ENCODE data around the gene CD8B.
"Not testable (repeated sequence)": the region's sequence is repeated elsewhere in the genome, so short reads cannot be mapped to it uniquely, and the experiment has no call there.

CD8B gene

DNA sequence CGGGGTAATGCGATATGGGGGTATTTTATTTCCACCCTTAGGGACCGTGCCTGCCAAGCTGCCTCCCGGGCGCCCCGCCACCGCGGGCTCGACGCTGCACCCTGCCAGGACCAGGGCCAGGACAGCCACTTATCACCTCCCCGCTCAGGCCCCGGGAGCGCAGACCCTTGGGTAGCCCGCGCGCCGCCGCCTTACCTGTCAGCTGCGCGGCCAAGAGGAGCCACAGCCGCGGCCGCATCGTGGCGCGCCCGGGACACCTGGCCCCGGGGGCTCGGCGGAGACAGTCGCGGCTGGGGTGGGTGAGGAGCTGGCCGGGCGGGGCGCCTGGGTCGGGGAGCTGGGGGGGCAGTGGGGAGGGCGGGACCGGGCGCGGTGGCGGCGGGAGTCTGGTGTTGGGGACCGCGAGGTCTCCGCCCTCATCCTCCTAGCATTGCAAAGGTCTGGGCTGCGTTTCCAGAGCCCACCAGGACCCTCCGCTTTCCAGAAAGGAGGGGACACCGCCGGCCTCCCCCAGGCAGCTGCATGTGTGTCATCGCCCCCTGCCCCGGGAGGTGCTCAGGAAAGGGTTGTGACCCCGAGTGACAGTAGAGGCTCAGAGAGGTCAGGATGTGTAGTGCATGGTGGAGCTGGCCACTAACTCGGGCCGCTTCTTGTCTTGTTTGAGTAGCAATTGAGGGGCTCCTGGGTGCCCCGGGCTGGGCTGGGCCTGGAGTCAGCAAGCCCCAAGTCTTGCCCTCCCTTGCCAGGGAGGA, at the start of gene CD8B:
TSS of gene CD8B (minus strand) at position 259 of the 752 bp plus-strand sequence. CDS start at position 238, 21 bp downstream.
- not testable (repeated sequence) for H3K27ac Mint-ChIP-seq; H3K36me3 Mint-ChIP-seq (ENCODE audit: low read depth); H3K4me1 Mint-ChIP-seq (ENCODE audit: low read depth); H3K4me3 Mint-ChIP-seq; H3K9me3 Mint-ChIP-seq
- H3K27me3 Mint-ChIP-seq (ENCODE audit: low read depth): peaks cover 12% of the 10 kb centered on the region

GRCh38 chr2:86905868-86906267, 44.2 kb upstream of the CD8B start:
- not testable (repeated sequence) for H3K9me3 Mint-ChIP-seq; H3K4me1 Mint-ChIP-seq (ENCODE audit: low read depth); H3K4me3 Mint-ChIP-seq; H3K36me3 Mint-ChIP-seq (ENCODE audit: low read depth); H3K27me3 Mint-ChIP-seq (ENCODE audit: low read depth); H3K27ac Mint-ChIP-seq

DNA sequence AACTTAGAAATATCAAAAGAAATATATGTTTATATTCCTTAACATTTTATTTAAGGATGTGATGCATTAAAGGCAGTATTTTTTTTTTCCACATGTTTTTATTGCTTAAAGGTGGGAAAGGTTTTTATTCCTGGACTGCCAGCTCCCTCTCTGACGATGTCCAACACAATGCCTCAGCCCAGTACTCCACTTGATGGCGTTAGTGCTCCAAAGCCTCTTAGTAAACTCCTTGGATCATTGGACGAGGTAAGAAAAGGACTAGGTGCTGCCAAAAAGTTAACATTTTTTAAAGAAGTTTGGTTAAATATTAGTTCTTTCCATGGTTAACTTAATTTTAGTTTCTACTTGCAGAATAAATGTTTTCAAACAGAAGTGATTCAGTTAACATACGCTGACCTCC, 39.0 kb upstream of the CD8B start:
- H3K4me3 Mint-ChIP-seq; H3K27me3 Mint-ChIP-seq (ENCODE audit: low read depth); H3K4me1 Mint-ChIP-seq (ENCODE audit: low read depth); H3K9me3 Mint-ChIP-seq; H3K36me3 Mint-ChIP-seq (ENCODE audit: low read depth); H3K27ac Mint-ChIP-seq: not testable (repeated sequence)

DNA sequence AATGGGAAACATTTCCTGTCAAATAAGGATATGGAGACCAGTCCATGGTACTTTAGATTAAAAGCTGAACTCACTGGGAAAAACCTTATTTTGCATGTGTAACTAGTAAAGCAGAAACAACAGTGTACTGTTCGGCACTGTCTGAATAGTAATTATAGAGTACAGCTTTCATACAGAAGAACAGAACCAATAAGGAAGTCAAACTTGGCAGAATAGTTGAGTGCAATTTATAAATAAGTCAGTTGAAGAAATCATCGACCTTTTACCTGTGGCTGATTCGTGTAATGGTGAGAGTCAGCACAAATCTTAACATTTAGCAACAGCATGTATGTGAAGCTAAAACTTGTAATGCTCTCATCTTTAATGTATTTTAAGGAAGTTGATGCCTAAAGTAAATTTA, 24.3 kb upstream of the CD8B start:
- H3K27ac Mint-ChIP-seq; H3K36me3 Mint-ChIP-seq (ENCODE audit: low read depth); H3K4me1 Mint-ChIP-seq (ENCODE audit: low read depth); H3K4me3 Mint-ChIP-seq; H3K9me3 Mint-ChIP-seq: not testable (repeated sequence)
- H3K27me3 Mint-ChIP-seq (ENCODE audit: low read depth): peaks cover 13% of the 10 kb centered on the region

GRCh38 chr2:86882865-86883264, 21.2 kb upstream of the CD8B start:
- H3K27me3 Mint-ChIP-seq (ENCODE audit: low read depth): peaks cover 23% of the 10 kb centered on the region
- not testable (repeated sequence) for H3K36me3 Mint-ChIP-seq (ENCODE audit: low read depth); H3K9me3 Mint-ChIP-seq; H3K27ac Mint-ChIP-seq; H3K4me1 Mint-ChIP-seq (ENCODE audit: low read depth); H3K4me3 Mint-ChIP-seq

DNA sequence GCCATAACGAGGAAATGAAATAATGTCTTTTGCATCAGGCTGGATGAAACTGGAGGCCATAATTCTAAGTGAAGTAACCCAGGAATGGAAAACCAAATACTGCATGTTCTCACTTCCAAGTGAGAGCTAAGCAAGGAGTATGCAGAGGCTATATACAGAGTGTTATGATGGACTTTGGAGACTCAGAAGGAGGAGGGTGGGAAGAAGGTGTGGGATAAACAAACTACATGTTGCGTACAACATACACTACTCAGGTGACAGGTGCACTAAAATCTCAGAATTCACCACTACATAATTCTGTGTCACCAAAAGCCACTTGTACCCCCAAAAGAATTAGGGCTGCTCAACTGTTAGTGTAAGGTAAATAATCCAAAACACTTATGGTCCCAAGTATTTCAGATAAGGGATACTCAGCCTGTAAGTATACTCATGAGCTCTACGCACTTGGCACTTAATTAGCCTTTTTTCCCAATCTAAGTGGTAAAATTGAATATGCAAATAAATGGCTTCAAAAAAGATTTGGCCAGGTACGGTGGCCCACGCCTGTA, 20.5 kb upstream of the CD8B start:
- not testable (repeated sequence) for H3K27ac Mint-ChIP-seq; H3K4me3 Mint-ChIP-seq; H3K36me3 Mint-ChIP-seq (ENCODE audit: low read depth); H3K9me3 Mint-ChIP-seq; H3K4me1 Mint-ChIP-seq (ENCODE audit: low read depth)
- H3K27me3 Mint-ChIP-seq (ENCODE audit: low read depth): peaks cover 27% of the 10 kb centered on the region

- H3K36me3 Mint-ChIP-seq (ENCODE audit: low read depth); H3K9me3 Mint-ChIP-seq; H3K4me3 Mint-ChIP-seq; H3K27ac Mint-ChIP-seq; H3K4me1 Mint-ChIP-seq (ENCODE audit: low read depth): not testable (repeated sequence)
- H3K27me3 Mint-ChIP-seq (ENCODE audit: low read depth): peaks cover 38% of the 10 kb centered on the region
Observed at GRCh38 chr2:86878986-86879385, 17.3 kb upstream of the CD8B start.

- not testable (repeated sequence) for H3K4me3 Mint-ChIP-seq; H3K36me3 Mint-ChIP-seq (ENCODE audit: low read depth); H3K4me1 Mint-ChIP-seq (ENCODE audit: low read depth); H3K27ac Mint-ChIP-seq; H3K9me3 Mint-ChIP-seq
- peaks cover 11% of the 10 kb centered on the region for H3K27me3 Mint-ChIP-seq (ENCODE audit: low read depth)
Observed at GRCh38 chr2:86870941-86871340, 9.3 kb upstream of the CD8B start.

- not testable (repeated sequence) for H3K9me3 Mint-ChIP-seq; H3K27me3 Mint-ChIP-seq (ENCODE audit: low read depth); H3K4me1 Mint-ChIP-seq (ENCODE audit: low read depth); H3K27ac Mint-ChIP-seq; H3K4me3 Mint-ChIP-seq; H3K36me3 Mint-ChIP-seq (ENCODE audit: low read depth)
Observed at GRCh38 chr2:86868895-86869468, 7.3 kb upstream of the CD8B start.

GRCh38 chr2:86862380-86862703, 656 bp upstream of the CD8B start:
- H3K4me3 Mint-ChIP-seq, H3K27ac Mint-ChIP-seq: not testable (repeated sequence)

GRCh38 chr2:86861175-86861574, 511 bp downstream of the CD8B start:
- H3K9me3 Mint-ChIP-seq; H3K4me1 Mint-ChIP-seq (ENCODE audit: low read depth); H3K36me3 Mint-ChIP-seq (ENCODE audit: low read depth); H3K4me3 Mint-ChIP-seq; H3K27ac Mint-ChIP-seq: not testable (repeated sequence)
- H3K27me3 Mint-ChIP-seq (ENCODE audit: low read depth): peaks cover 12% of the 10 kb centered on the region

More at GRCh38 chr2:86862380-86862703, 656 bp upstream of the CD8B start:
- H3K27me3 Mint-ChIP-seq (ENCODE audit: low read depth): peaks cover 12% of the 10 kb centered on the region
- not testable (repeated sequence) for H3K36me3 Mint-ChIP-seq (ENCODE audit: low read depth); H3K4me1 Mint-ChIP-seq (ENCODE audit: low read depth); H3K9me3 Mint-ChIP-seq

DNA sequence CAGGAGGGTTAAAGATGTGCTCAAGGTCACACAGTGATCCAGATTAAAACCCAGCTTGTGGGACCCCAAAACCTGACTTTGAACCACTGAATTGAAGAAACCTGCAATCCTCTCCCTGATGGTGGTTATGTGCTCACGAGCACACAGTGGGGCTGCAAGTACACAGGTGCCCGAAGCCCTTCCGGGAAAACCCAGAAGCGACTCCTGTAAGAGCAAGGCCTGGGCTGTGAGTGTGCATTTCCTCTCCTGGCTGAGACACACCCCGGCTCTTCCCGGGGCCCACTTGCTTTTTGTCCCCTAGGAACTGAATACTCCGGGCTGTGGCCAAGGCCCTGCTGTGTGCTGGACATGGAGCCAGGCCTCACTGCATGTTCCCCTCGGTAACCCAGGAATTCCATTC, 1.1 kb downstream of the CD8B start:
- not testable (repeated sequence) for H3K27ac Mint-ChIP-seq; H3K9me3 Mint-ChIP-seq; H3K4me3 Mint-ChIP-seq; H3K36me3 Mint-ChIP-seq (ENCODE audit: low read depth); H3K4me1 Mint-ChIP-seq (ENCODE audit: low read depth)
- peaks cover 12% of the 10 kb centered on the region for H3K27me3 Mint-ChIP-seq (ENCODE audit: low read depth)

GRCh38 chr2:86857688-86858087, 4.0 kb downstream of the CD8B start:
- H3K4me3 Mint-ChIP-seq; H3K9me3 Mint-ChIP-seq; H3K27ac Mint-ChIP-seq; H3K36me3 Mint-ChIP-seq (ENCODE audit: low read depth); H3K27me3 Mint-ChIP-seq (ENCODE audit: low read depth); H3K4me1 Mint-ChIP-seq (ENCODE audit: low read depth): not testable (repeated sequence)

DNA sequence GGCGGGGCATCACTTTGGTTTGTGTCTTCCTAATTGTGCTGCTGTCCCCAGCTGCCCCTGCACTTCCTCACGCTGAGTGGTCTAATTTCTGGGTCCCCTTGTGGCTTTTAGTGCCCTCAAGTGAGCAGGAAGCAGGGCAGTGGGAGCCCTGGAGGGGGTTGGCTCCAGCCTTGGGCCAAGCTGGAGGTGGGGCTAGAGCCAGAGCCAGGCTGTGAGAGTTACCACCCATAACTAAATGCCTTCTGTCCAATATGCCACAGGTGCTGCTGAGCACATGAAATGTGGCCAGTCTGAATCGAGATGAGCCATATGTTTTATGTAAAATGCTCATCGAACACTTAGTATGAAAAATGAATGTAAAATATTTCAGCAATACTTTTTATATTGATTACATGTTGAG, 5.2 kb downstream of the CD8B start:
- H3K4me1 Mint-ChIP-seq (ENCODE audit: low read depth); H3K27ac Mint-ChIP-seq: not testable (repeated sequence)

DNA sequence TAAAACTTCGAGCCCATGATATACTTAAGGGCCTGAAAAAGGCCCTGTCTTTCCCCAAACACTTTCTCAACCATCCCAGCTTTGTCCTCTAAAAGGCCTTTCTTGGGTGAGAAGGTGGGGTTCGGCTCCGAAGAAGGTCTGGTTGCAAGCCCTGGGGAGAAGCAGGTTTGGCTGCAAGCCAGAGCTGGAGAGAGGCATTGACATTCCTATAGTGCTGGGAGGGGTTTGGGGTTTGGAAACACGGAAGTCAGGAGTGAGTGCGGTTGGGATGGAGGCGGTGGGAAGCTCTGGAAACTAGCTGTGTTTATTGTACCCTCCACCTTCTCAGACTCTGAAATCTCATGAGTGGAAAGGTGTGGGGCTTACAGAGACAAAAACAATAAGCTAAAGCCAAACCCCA, 5.7 kb downstream of the CD8B start:
- H3K27me3 Mint-ChIP-seq (ENCODE audit: low read depth); H3K9me3 Mint-ChIP-seq; H3K36me3 Mint-ChIP-seq (ENCODE audit: low read depth); H3K4me3 Mint-ChIP-seq; H3K27ac Mint-ChIP-seq; H3K4me1 Mint-ChIP-seq (ENCODE audit: low read depth): not testable (repeated sequence)

More for the DNA sequence above, 5.2 kb downstream of the CD8B start:
- not testable (repeated sequence) for H3K36me3 Mint-ChIP-seq (ENCODE audit: low read depth); H3K27me3 Mint-ChIP-seq (ENCODE audit: low read depth); H3K4me3 Mint-ChIP-seq; H3K9me3 Mint-ChIP-seq

GRCh38 chr2:86851581-86851980, 10.1 kb downstream of the CD8B start:
- not testable (repeated sequence) for H3K27me3 Mint-ChIP-seq (ENCODE audit: low read depth); H3K4me3 Mint-ChIP-seq; H3K27ac Mint-ChIP-seq; H3K36me3 Mint-ChIP-seq (ENCODE audit: low read depth); H3K4me1 Mint-ChIP-seq (ENCODE audit: low read depth); H3K9me3 Mint-ChIP-seq
